ENCODE measurements around the gene NACC2. TPM values are rescaled to one million over a fixed set of nuclear protein-coding genes. Genes with fewer than 3 reads are reported as not detected.

The NACC2 gene
- total and polyA plus RNA-seq, 9 of the 15 experiments (the other 6 are each of a cell fraction or from before 2014, with no cell fraction given): 0.70 to 25.1 (median 5.6) TPM

DNA sequence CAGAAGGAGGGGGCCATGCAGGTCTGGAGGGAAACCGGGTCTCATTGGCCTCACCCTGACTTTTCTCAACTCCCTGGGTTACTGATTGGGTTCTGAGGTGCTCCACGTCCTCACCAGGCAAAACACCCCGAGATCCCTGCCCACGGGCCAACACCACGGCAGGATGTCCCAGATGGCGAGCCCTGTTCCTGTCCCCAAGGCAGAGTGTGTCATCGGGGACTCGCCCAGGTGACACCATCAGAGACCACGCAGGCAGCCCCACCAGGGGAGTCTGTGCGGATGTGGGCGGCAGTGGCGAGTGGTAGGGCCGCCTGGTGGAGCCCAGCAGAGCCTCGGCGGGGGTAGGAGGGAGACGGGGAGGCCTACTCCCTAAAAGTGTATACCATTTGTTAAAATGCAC lies 74.9 kb downstream of the NACC2 start:
- Histone ChIP-seq H3K9ac (ENCODE audit: insufficient read depth in 1 of 2, low read depth in 2 of 2, low read length in 2 of 2) (no peak overlapping the region), H4K20me1 (replicated peaks; ENCODE audit: control insufficient read depth, insufficient read depth, low read length) (0 out of 2 replicates have a peak, but pooled peaks cover 4% of the 10 kb centered on the region), H3K9me3 (replicated peaks; ENCODE audit: control insufficient read depth, insufficient read depth, low read depth, low read length) (no peaks in the 10 kb centered on the region), H3K4me1 (replicated peaks in 1 of 2; ENCODE audit: control insufficient read depth in 2 of 2, insufficient read depth in 2 of 2, low read length in 2 of 2) (peaks cover 0 to 52% of the 10 kb centered on the region in 2 experiments; a peak in 2 of 5 replicates), H3K4me3 (no peak overlapping the region), H3K27ac (ENCODE audit: extremely low read depth, low read depth, low read length) (no peak overlapping the region), H3K4me2 (ENCODE audit: insufficient read depth, low read length) (no peak overlapping the region), H3K36me3 (ENCODE audit: control insufficient read depth, insufficient read depth, low read length) (peaks cover 29% of the 10 kb centered on the region; the same call in 2 of the 3 replicates), H2AFZ (ENCODE audit: low read depth, low read length) (no peak overlapping the region), H3K27me3 (ENCODE audit: control insufficient read depth in 2 of 2, insufficient read depth in 2 of 2, low read length in 2 of 2) (no peaks in the 10 kb centered on the region), H3K79me2 (ENCODE audit: control insufficient read depth, insufficient read depth, low read length) (peaks cover 35% of the 10 kb centered on the region), H3K9me1 (ENCODE audit: control insufficient read depth, insufficient read depth, low read length) (peaks cover 4% of the 10 kb centered on the region)
- ChIA-PET CTCF (ENCODE audit: low intra/inter-chr PET ratio) (no interaction called here), POLR2A (interaction anchor here (0.6 kb wide), 1 partner anchor 604 kb away, joined by 3 read pairs; no protein-coding TSS in a partner anchor)
- DNase-seq (ENCODE audit: extremely low read depth in 1 of 4, low spot score in 3 of 4) (no peak), FAIRE-seq (no peak), ATAC-seq (no peak)
- in situ Hi-C loops (cut with MboI): loop anchor here (5.0 kb wide), 1 partner anchor 42 kb away; no protein-coding TSS in a partner anchor
- TF ChIP-seq FOXA3 (CRISPR knock-in tag; conservative IDR thresholded peaks at IDR 0.05 in 1 of 2, IDR thresholded peaks at IDR 0.05 in 1 of 2) (no peak), MIER1 (IDR thresholded peaks at IDR 0.05; ENCODE audit: low read depth) (no peak), ZNF589 (CRISPR knock-in tag; IDR thresholded peaks at IDR 0.05; ENCODE audit: low read depth) (no peak), KAT8 (IDR thresholded peaks at IDR 0.05; ENCODE audit: low read depth) (no peak)
- TF ChIP-seq, protein P1, sequence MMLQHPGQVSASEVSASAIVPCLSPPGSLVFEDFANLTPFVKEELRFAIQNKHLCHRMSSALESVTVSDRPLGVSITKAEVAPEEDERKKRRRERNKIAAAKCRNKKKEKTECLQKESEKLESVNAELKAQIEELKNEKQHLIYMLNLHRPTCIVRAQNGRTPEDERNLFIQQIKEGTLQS (IDR thresholded peaks at IDR 0.05): no peak
- TF ChIP-seq, protein P1 (CRISPR knock-in tag; conservative IDR thresholded peaks at IDR 0.05): no peak
- no TSS peak for BruUV-seq (replicated peaks)
- intact Hi-C loops (cut with micrococcal nuclease): no loop called here
- 94% methylated on average over 15 of the region's 16 CpGs for WGBS (ENCODE audit: insufficient coverage, low coverage, missing lambda C conversion rate)

Measured in K562 (cell line).